Osteocyte (in vitro differentiated cells): ENCODE results near the gene RAPGEF5. TPM values are rescaled to one million over a fixed set of nuclear protein-coding genes. Genes with fewer than 3 reads are reported as not detected.

Experiments
- DNase-seq: peaks from one replicate; pipeline ENCODE4 v3.0.0; 2021; ENCODE audit warnings: mixed read lengths; ENCODE audit not compliant: unreplicated experiment; ENCODE audit errors: extremely low spot score
- H3K27ac Mint-ChIP-seq: one replicate; pipeline ENCODE4 v1.8.0; 2021; ENCODE audit warnings: mild to moderate bottlenecking, mixed read lengths; ENCODE audit not compliant: unreplicated experiment
- H3K27me3 Mint-ChIP-seq: one replicate; pipeline ENCODE4 v1.8.0; 2021; ENCODE audit warnings: mixed read lengths; ENCODE audit not compliant: unreplicated experiment
- H3K36me3 Mint-ChIP-seq: one replicate; pipeline ENCODE4 v1.8.0; 2021; ENCODE audit warnings: mixed read lengths; ENCODE audit not compliant: unreplicated experiment
- H3K4me1 Mint-ChIP-seq: one replicate; pipeline ENCODE4 v1.8.0; 2021; ENCODE audit warnings: mixed read lengths; ENCODE audit not compliant: unreplicated experiment
- H3K4me3 Mint-ChIP-seq: one replicate; pipeline ENCODE4 v1.8.0; 2021; ENCODE audit warnings: mild to moderate bottlenecking, moderate library complexity, mixed read lengths; ENCODE audit not compliant: unreplicated experiment
- H3K9me3 Mint-ChIP-seq: one replicate; pipeline ENCODE4 v1.8.0; 2021; ENCODE audit warnings: mixed read lengths; ENCODE audit not compliant: unreplicated experiment
- CTCF ChIP-seq: fragments of 200-600 bp; sonication (generic); IDR thresholded peaks from 2 replicates; pipeline ENCODE4 v1.5.0; 2021; ENCODE audit warnings: antibody characterized with exemption, mild to moderate bottlenecking, moderate library complexity
- total RNA-seq: library from RNA; stranded (reverse); gene quantifications from 2 replicates; pipeline ENCODE4 v1.2.1, GENCODE V29; 2021

The RAPGEF5 gene
- total RNA-seq, 1 donor from 2014 or later = 0.27 TPM

- Mint-ChIP-seq H3K36me3 (no peaks in the 10 kb centered on the region), H3K9me3 (peaks cover 12% of the 10 kb centered on the region), H3K27ac (no peak overlapping the region), H3K4me1 (no peaks in the 10 kb centered on the region), H3K4me3 (no peak overlapping the region), H3K27me3 (no peaks in the 10 kb centered on the region)
- DNase-seq = no peak
- TF ChIP-seq CTCF = no peak
Measured at GRCh38 chr7:22302951-22303423, 54.0 kb downstream of the RAPGEF5 start.

- H3K27me3 Mint-ChIP-seq = no peaks in the 10 kb centered on the region
- no peak for DNase-seq
- no peak overlapping the region for H3K4me3 Mint-ChIP-seq
- no peak for TF ChIP-seq CTCF
- no peaks in the 10 kb centered on the region for H3K36me3 Mint-ChIP-seq
- H3K27ac Mint-ChIP-seq = no peak overlapping the region
- H3K9me3 Mint-ChIP-seq = peaks cover 12% of the 10 kb centered on the region
- no peaks in the 10 kb centered on the region for H3K4me1 Mint-ChIP-seq
Measured at GRCh38 chr7:22302193-22302592, 54.8 kb downstream of the RAPGEF5 start.

- TF ChIP-seq CTCF = no peak
- H3K4me1 Mint-ChIP-seq = no peaks in the 10 kb centered on the region
- H3K4me3 Mint-ChIP-seq = no peak overlapping the region
- no peaks in the 10 kb centered on the region for H3K27me3 Mint-ChIP-seq
- H3K9me3 Mint-ChIP-seq = peaks cover 8% of the 10 kb centered on the region
- H3K36me3 Mint-ChIP-seq = no peaks in the 10 kb centered on the region
- H3K27ac Mint-ChIP-seq = no peak overlapping the region
- no peak for DNase-seq
Measured at GRCh38 chr7:22301790-22302189, 55.2 kb downstream of the RAPGEF5 start.

GRCh38 chr7:22300839-22301238 lies 56.1 kb downstream of the RAPGEF5 start:
- Mint-ChIP-seq H3K27me3 (no peaks in the 10 kb centered on the region), H3K9me3 (peaks cover under 1% of the 10 kb centered on the region), H3K4me1 (no peaks in the 10 kb centered on the region), H3K4me3 (no peak overlapping the region), H3K27ac (no peak overlapping the region), H3K36me3 (no peaks in the 10 kb centered on the region)
- DNase-seq = no peak
- TF ChIP-seq CTCF = no peak

GRCh38 chr7:22296916-22297315 lies 60.0 kb downstream of the RAPGEF5 start:
- Mint-ChIP-seq H3K36me3 (no peaks in the 10 kb centered on the region), H3K27ac (no peak overlapping the region), H3K9me3 (no peaks in the 10 kb centered on the region), H3K27me3 (peaks cover 8% of the 10 kb centered on the region), H3K4me1 (no peaks in the 10 kb centered on the region), H3K4me3 (no peak overlapping the region)
- DNase-seq = no peak
- peak; percentile 16 for TF ChIP-seq CTCF
